ENCODE results near the gene DUSP3. TPM values are rescaled to one million over a fixed set of nuclear protein-coding genes. Genes with fewer than 3 reads are reported as not detected.

DUSP3 gene
- total and polyA plus RNA-seq, 2 experiments from 2014 or later, result 23.1 to 24.9 TPM

- TF ChIP-seq EZH2 (IDR thresholded peaks at IDR 0.05; ENCODE audit: insufficient read depth, poor library complexity, severe bottlenecking) (no peak), EZH2phosphoT487 (IDR thresholded peaks at IDR 0.05; ENCODE audit: insufficient read depth, low read depth) (no peak)
- 98% methylated on average over 5 of the region's 5 CpGs for WGBS, 2 experiments (ENCODE audit: low coverage in 1 of 2, low lambda C conversion rate in 2 of 2, missing lambda C conversion rate in 2 of 2)
- H3K27ac ChIP-seq, result no peak overlapping the region
- H3K4me1 ChIP-seq (ENCODE audit: insufficient read depth), result peaks cover 40% of the 10 kb centered on the region
- no peak overlapping the region for H3K9ac ChIP-seq
- peaks cover 14% of the 10 kb centered on the region for H3F3A ChIP-seq (ENCODE audit: insufficient read depth)
- no peaks in the 10 kb centered on the region for H3K27me3 ChIP-seq (replicated peaks; ENCODE audit: insufficient read depth)
- no peak overlapping the region for H3K4me3 ChIP-seq
- in situ Hi-C loops (cut with MboI), result loop anchor here (10.0 kb wide), 1 partner anchor 157 kb away; no protein-coding TSS in a partner anchor
- no peaks in the 10 kb centered on the region for H4K20me1 ChIP-seq (ENCODE audit: insufficient read depth)
- H3K9me2 ChIP-seq (ENCODE audit: insufficient read depth), result no peaks in the 10 kb centered on the region
- H3K79me2 ChIP-seq (ENCODE audit: insufficient read depth), result no peaks in the 10 kb centered on the region
- H3K36me3 ChIP-seq (ENCODE audit: low read depth), result no peaks in the 10 kb centered on the region
- DNase-seq, result no peak
- H3K4me2 ChIP-seq (ENCODE audit: unreplicated experiment), result no peak overlapping the region
- no peaks in the 10 kb centered on the region for H3K9me3 ChIP-seq (ENCODE audit: low read depth)
- H2AFZ ChIP-seq, result no peak overlapping the region
Measured at GRCh38 chr17:43741636-43742035, 37.1 kb downstream of the DUSP3 start.

GRCh38 chr17:43740541-43740940 is 38.2 kb downstream of the DUSP3 start:
- no peaks in the 10 kb centered on the region for H3K9me3 ChIP-seq (ENCODE audit: low read depth)
- H3K9ac ChIP-seq, result no peak overlapping the region
- no peaks in the 10 kb centered on the region for H4K20me1 ChIP-seq (ENCODE audit: insufficient read depth)
- H3K9me2 ChIP-seq (ENCODE audit: insufficient read depth), result no peaks in the 10 kb centered on the region
- 27 to 49% methylated on average over 4 of the region's 4 CpGs for WGBS, 2 experiments (ENCODE audit: low coverage in 1 of 2, low lambda C conversion rate in 2 of 2, missing lambda C conversion rate in 2 of 2)
- peak overlapping the region; percentile 43; the same call in 1 of the 2 replicates for H2AFZ ChIP-seq
- no peaks in the 10 kb centered on the region for H3K36me3 ChIP-seq (ENCODE audit: low read depth)
- H3K4me1 ChIP-seq (ENCODE audit: insufficient read depth), result peaks cover 41% of the 10 kb centered on the region
- TF ChIP-seq EZH2 (IDR thresholded peaks at IDR 0.05; ENCODE audit: insufficient read depth, poor library complexity, severe bottlenecking) (no peak), EZH2phosphoT487 (IDR thresholded peaks at IDR 0.05; ENCODE audit: insufficient read depth, low read depth) (no peak)
- peak overlapping the region; percentile 30 for H3K4me2 ChIP-seq (ENCODE audit: unreplicated experiment)
- H3K27me3 ChIP-seq (replicated peaks; ENCODE audit: insufficient read depth), result no peaks in the 10 kb centered on the region
- no peaks in the 10 kb centered on the region for H3K79me2 ChIP-seq (ENCODE audit: insufficient read depth)
- no peak overlapping the region; the same call in 1 of the 2 replicates for H3K27ac ChIP-seq
- peak; percentile 85 for DNase-seq
- H3F3A ChIP-seq (ENCODE audit: insufficient read depth), result peaks cover 9% of the 10 kb centered on the region
- in situ Hi-C loops (cut with MboI), result loop anchor here (10.0 kb wide), 1 partner anchor 156 kb away; no protein-coding TSS in a partner anchor
- no peak overlapping the region for H3K4me3 ChIP-seq

GRCh38 chr17:43737722-43738121 is 41.1 kb downstream of the DUSP3 start:
- no peak for TF ChIP-seq EZH2 (IDR thresholded peaks at IDR 0.05; ENCODE audit: insufficient read depth, poor library complexity, severe bottlenecking)
- no peak for TF ChIP-seq EZH2phosphoT487 (IDR thresholded peaks at IDR 0.05; ENCODE audit: insufficient read depth, low read depth)
- no peaks in the 10 kb centered on the region for H3K27me3 ChIP-seq (replicated peaks; ENCODE audit: insufficient read depth)
- H3F3A ChIP-seq (ENCODE audit: insufficient read depth), result peaks cover 34% of the 10 kb centered on the region
- H4K20me1 ChIP-seq (ENCODE audit: insufficient read depth), result no peaks in the 10 kb centered on the region
- in situ Hi-C loops (cut with MboI), result no loop called here
- no peak for DNase-seq
- no peaks in the 10 kb centered on the region for H3K79me2 ChIP-seq (ENCODE audit: insufficient read depth)
- H3K27ac ChIP-seq, result no peak overlapping the region
- peaks cover 64% of the 10 kb centered on the region for H3K4me1 ChIP-seq (ENCODE audit: insufficient read depth)
- no peak overlapping the region for H3K4me2 ChIP-seq (ENCODE audit: unreplicated experiment)
- H3K9me3 ChIP-seq (ENCODE audit: low read depth), result no peaks in the 10 kb centered on the region
- WGBS, 2 experiments (ENCODE audit: low coverage in 1 of 2, low lambda C conversion rate in 2 of 2, missing lambda C conversion rate in 2 of 2), result 83 to 85% methylated on average over 2 of the region's 2 CpGs
- no peak overlapping the region for H3K9ac ChIP-seq
- no peak overlapping the region for H3K4me3 ChIP-seq
- no peaks in the 10 kb centered on the region for H3K36me3 ChIP-seq (ENCODE audit: low read depth)
- H2AFZ ChIP-seq, result no peak overlapping the region
- no peaks in the 10 kb centered on the region for H3K9me2 ChIP-seq (ENCODE audit: insufficient read depth)

- H3K27ac ChIP-seq, result no peak overlapping the region
- H3K4me3 ChIP-seq, result no peak overlapping the region
- peaks cover 69% of the 10 kb centered on the region for H3K4me1 ChIP-seq (ENCODE audit: insufficient read depth)
- peak overlapping the region; percentile 8 for H3K4me2 ChIP-seq (ENCODE audit: unreplicated experiment)
- TF ChIP-seq EZH2phosphoT487 (IDR thresholded peaks at IDR 0.05; ENCODE audit: insufficient read depth, low read depth), result no peak
- TF ChIP-seq EZH2 (IDR thresholded peaks at IDR 0.05; ENCODE audit: insufficient read depth, poor library complexity, severe bottlenecking), result no peak
- in situ Hi-C loops (cut with MboI), result no loop called here
- peak; percentile 53 for DNase-seq
- H2AFZ ChIP-seq, result no peak overlapping the region
- no peaks in the 10 kb centered on the region for H4K20me1 ChIP-seq (ENCODE audit: insufficient read depth)
- H3F3A ChIP-seq (ENCODE audit: insufficient read depth), result peaks cover 36% of the 10 kb centered on the region
- no peaks in the 10 kb centered on the region for H3K9me2 ChIP-seq (ENCODE audit: insufficient read depth)
- no peaks in the 10 kb centered on the region for H3K79me2 ChIP-seq (ENCODE audit: insufficient read depth)
- no peaks in the 10 kb centered on the region for H3K9me3 ChIP-seq (ENCODE audit: low read depth)
- 30 to 35% methylated on average over 2 of the region's 2 CpGs for WGBS, 2 experiments (ENCODE audit: low coverage in 1 of 2, low lambda C conversion rate in 2 of 2, missing lambda C conversion rate in 2 of 2)
- no peak overlapping the region for H3K9ac ChIP-seq
- no peaks in the 10 kb centered on the region for H3K36me3 ChIP-seq (ENCODE audit: low read depth)
- no peaks in the 10 kb centered on the region for H3K27me3 ChIP-seq (replicated peaks; ENCODE audit: insufficient read depth)
Measured at GRCh38 chr17:43736389-43736788, 42.4 kb downstream of the DUSP3 start.

Data from GM23248 (cell line).